HepG2 (cell line): ENCODE measurements around the gene HACD2. TPM values are rescaled to one million over a fixed set of nuclear protein-coding genes. Genes with fewer than 3 reads are reported as not detected.
"Not testable (repeated sequence)": the region's sequence is repeated elsewhere in the genome, so short reads cannot be mapped to it uniquely, and the experiment has no call there.

Experiments used
- ATAC-seq: fragments of 200-7000 bp; cut with Tn5 transposase; 3 replicates; pipeline ENCODE4 v1.9.1; 2020; ENCODE audit warnings: mild to moderate bottlenecking, moderate library complexity
- BruUV-seq: library from RNA; stranded (reverse); fragments of 400-500 nt; replicated peaks from 2 replicates; lab custom pipeline; 2021; lab: Mats Ljungman, UMichigan
- CTCF ChIA-PET: fragments of 300-600 bp; formaldehyde crosslinking; extraction: SDS; loops from one replicate; lab custom pipeline; 2021; ENCODE audit warnings: low total read pairs, inconsistent platforms, low intra/inter-chr PET ratio; lab: Yijun Ruan, JAX
- POLR2A ChIA-PET: fragments of 350-600 bp; sonication (Branson Sonifier 250); formaldehyde crosslinking; loops from one replicate; lab custom pipeline; 2020; ENCODE audit warnings: antibody characterized with exemption, inconsistent platforms; lab: Yijun Ruan, JAX
- DNase-seq: peaks from one replicate; pipeline ENCODE4 v3.0.0-alpha.2; 2015; ENCODE audit warnings: low spot score
- FAIRE-seq: peaks from 3 replicates; lab custom pipeline; 2011; peaks lifted over from hg19 to GRCh38; lab: Jason Lieb, UNC
- H2AFZ ChIP-seq: one replicate; pipeline ENCODE4 v1.6.1; 2011; ENCODE audit warnings: low read length, inconsistent platforms
- H3K27ac ChIP-seq: fragments of 300-600 bp; 3 replicates; pipeline ENCODE4 v1.8.0; 2011; ENCODE audit warnings: mixed run types, mild to moderate bottlenecking, mixed read lengths, low read length, inconsistent platforms; ENCODE audit not compliant: insufficient read depth; ENCODE audit errors: extremely low read length
- H3K27me3 ChIP-seq, 2 experiments: fragments of 200-600 bp in 1 of 2; 2 replicates in 1 of 2; 3 replicates in 1 of 2; pipeline versions ENCODE4 v1.6.0 to v1.8.0; 2011; ENCODE audit warnings: low read length in 2 of 2, mild to moderate bottlenecking in 2 of 2, moderate library complexity in 2 of 2, inconsistent platforms in 1 of 2; ENCODE audit not compliant: insufficient read depth in 2 of 2, control insufficient read depth in 1 of 2
- H3K36me3 ChIP-seq, 2 experiments: fragments of 200-600 bp in 1 of 2; replicated peaks in 1 of 2; 2 replicates in 1 of 2; 3 replicates in 1 of 2; pipeline versions ENCODE4 v1.5.1 to v1.8.0; 2011; ENCODE audit warnings: low read length in 2 of 2, inconsistent platforms in 1 of 2; ENCODE audit not compliant: insufficient read depth in 2 of 2, control insufficient read depth in 1 of 2
- H3K4me1 ChIP-seq: 2 replicates; pipeline ENCODE4 v1.5.1; 2012; ENCODE audit warnings: low read length, inconsistent platforms; ENCODE audit not compliant: insufficient read depth
- H3K4me2 ChIP-seq: 2 replicates; pipeline ENCODE4 v1.6.0; 2011; ENCODE audit warnings: low read depth, low read length, inconsistent platforms
- H3K4me3 ChIP-seq, 3 experiments: fragments of 200-600 bp in 1 of 3; sonication (generic), shearing (Covaris generic) in 1 of 3; replicated peaks in 1 of 3; 2 replicates each; pipeline ENCODE4 v1.5.1; 2011 to 2016; ENCODE audit warnings: low read length in 3 of 3, inconsistent platforms in 2 of 3, low read depth in 2 of 3, mild to moderate bottlenecking in 2 of 3, control low read depth in 1 of 3, mixed read lengths in 1 of 3; ENCODE audit not compliant: insufficient read depth in 1 of 3
- H3K79me2 ChIP-seq: one replicate; pipeline ENCODE4 v1.6.1; 2011; ENCODE audit warnings: low read length, inconsistent platforms; ENCODE audit not compliant: insufficient read depth
- H3K9ac ChIP-seq: 2 replicates; pipeline ENCODE4 v1.6.0; 2011; ENCODE audit warnings: mild to moderate bottlenecking, low read depth, low read length, inconsistent platforms; ENCODE audit not compliant: insufficient read depth
- H3K9me3 ChIP-seq: 2 replicates; pipeline ENCODE4 v1.5.1; 2012; ENCODE audit warnings: mild to moderate bottlenecking, low read length
- H4K20me1 ChIP-seq: 2 replicates; pipeline ENCODE4 v1.6.0; 2011; ENCODE audit warnings: inconsistent platforms, mild to moderate bottlenecking, low read length, moderate library complexity; ENCODE audit not compliant: insufficient read depth
- CCDC6 ChIP-seq: sonication (generic); formaldehyde crosslinking; IDR thresholded peaks from 2 replicates; pipeline ENCODE4 v1.8.1; 2022; ENCODE audit warnings: mild to moderate bottlenecking, missing genetic modification reagents, moderate library complexity
- RCOR2 ChIP-seq: IDR thresholded peaks from 2 replicates; pipeline ENCODE4 v1.6.1; 2016; ENCODE audit warnings: missing biosample characterization, missing genetic modification reagents
- ZBTB3 ChIP-seq: sonication (generic); formaldehyde crosslinking; IDR thresholded peaks from 2 replicates; pipeline ENCODE4 v1.4.0; 2020; ENCODE audit warnings: low read depth, mild to moderate bottlenecking, moderate library complexity, missing genetic modification reagents, borderline replicate concordance
- ZMYM2 ChIP-seq: sonication (generic); formaldehyde crosslinking; IDR thresholded peaks from 2 replicates; pipeline ENCODE4 v1.8.0; 2022; ENCODE audit warnings: mild to moderate bottlenecking, missing genetic modification reagents
- ZMYM3 ChIP-seq: sonication (generic); formaldehyde crosslinking; IDR thresholded peaks from 2 replicates; pipeline ENCODE4 v1.5.1; 2020; ENCODE audit warnings: mild to moderate bottlenecking, missing genetic modification reagents
- ZNF121 ChIP-seq: sonication (generic); formaldehyde crosslinking; IDR thresholded peaks from 2 replicates; pipeline ENCODE4 v1.5.0; 2020; ENCODE audit warnings: mild to moderate bottlenecking, missing genetic modification reagents
- ZNF629 ChIP-seq: sonication (generic); formaldehyde crosslinking; conservative IDR thresholded peaks from 2 replicates; pipeline ENCODE4 v1.5.0; 2020; ENCODE audit warnings: missing genetic modification reagents
- ZNF747 ChIP-seq: sonication (generic); formaldehyde crosslinking; IDR thresholded peaks from 2 replicates; pipeline ENCODE4 v1.8.1; 2023; ENCODE audit warnings: missing genetic modification reagents, mild to moderate bottlenecking, borderline replicate concordance
- ZNF770 ChIP-seq: sonication (generic); formaldehyde crosslinking; IDR thresholded peaks from 2 replicates; pipeline ENCODE4 v1.5.0; 2020; ENCODE audit warnings: mild to moderate bottlenecking, missing genetic modification reagents
- WGBS: methylation state at CpG from one replicate; pipeline ENCODE4 v1.1.6; 2017; ENCODE audit warnings: low lambda C conversion rate; 5-methylcytosine and 5-hydroxymethylcytosine counted together
- in situ Hi-C: cut with HindIII; loops from 2 replicates; pipeline ENCODE4 v1.10.0; 2017; ENCODE audit warnings: low pct_unique_long_range_greater_than_20kb; ENCODE audit not compliant: extremely low pct_ligation_motif_present
- intact Hi-C: fragments of 100-400 bp; cut with micrococcal nuclease; formaldehyde crosslinking; loops from one replicate; pipeline ENCODE4 v1.10.0; 2022; ENCODE audit not compliant: unreplicated experiment
- polyA plus RNA-seq, 8 experiments: library from polyadenylated mRNA; depleted of rRNA in 3 of 8; stranded (reverse) in 7 of 8; unstranded in 1 of 8; fragments of >200 nt; fragmentation: Illumina TruSeq in 4 of 8; extraction: Trizol in 4 of 8; gene quantifications; 2 replicates each; pipeline versions ENCODE4 v1.2.1 to v1.2.3, GENCODE V29; 2011 to 2016; ENCODE audit warnings: low read depth in 4 of 8, missing spikeins in 1 of 8, mixed read lengths in 1 of 8; ENCODE audit not compliant: insufficient read depth in 1 of 8
- total RNA-seq, 5 experiments: library from RNA; depleted of rRNA; stranded (reverse); fragments of >200 nt; fragmentation: Illumina TruSeq; extraction: Trizol; gene quantifications; 2 replicates each; pipeline ENCODE4 v1.2.3, GENCODE V29; 2016; ENCODE audit warnings: low read depth in 1 of 5

The HACD2 gene
- total and polyA plus RNA-seq, 2 of the 13 experiments (the other 11 are each of a cell fraction or from before 2014, with no cell fraction given): 47.0 to 50.4 TPM

DNA sequence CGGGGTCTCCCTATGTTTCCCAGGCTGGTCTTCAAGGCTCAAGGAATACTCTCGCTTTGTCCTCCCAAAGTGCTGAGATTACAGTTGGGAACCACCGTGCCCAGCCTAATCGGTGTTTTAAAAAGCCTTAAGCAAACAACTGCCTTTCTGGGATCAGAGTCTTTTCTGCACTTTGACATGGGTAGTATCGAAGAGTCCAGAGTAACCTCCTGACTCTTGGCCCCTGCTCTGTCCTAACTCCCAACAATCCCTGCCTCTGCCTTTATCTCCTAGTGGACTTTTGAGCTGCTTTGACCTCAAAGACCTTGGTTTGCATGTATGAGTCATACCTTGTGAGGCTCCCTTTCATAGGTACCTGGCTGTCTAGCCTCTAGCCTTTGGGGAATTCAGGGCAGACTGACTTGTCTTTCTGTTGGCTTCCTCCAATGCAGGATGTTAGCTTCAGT lies 21.0 kb upstream of the HACD2 start (continued):
- TF ChIP-seq ZNF747: no peak

- POLR2A ChIA-PET: interaction anchor here (3.1 kb wide), 1 partner anchor 18 kb away, joined by 27 read pairs; the partner anchor contains the start of gene HACD2
- Histone ChIP-seq H3K4me1 (peaks cover 76% of the 10 kb centered on the region), H3K27ac (peak overlapping the region; percentile 99), H3K4me2 (0 out of 2 replicates have a peak overlapping the region, but pooled peaks have one; percentile 77)
- H3K79me2 ChIP-seq, H3K9ac ChIP-seq, in situ Hi-C loops, H4K20me1 ChIP-seq, intact Hi-C loops, DNase-seq, CTCF ChIA-PET, H3K27me3 ChIP-seq, H3K9me3 ChIP-seq, H2AFZ ChIP-seq, FAIRE-seq, ATAC-seq, BruUV-seq, H3K4me3 ChIP-seq, H3K36me3 ChIP-seq: not testable (repeated sequence)
- WGBS: 75% methylated on average over 2 of the region's 2 CpGs
- peak; percentile 94 for TF ChIP-seq ZNF121
- TF ChIP-seq RCOR2 (CRISPR knock-in tag): 0 out of 2 replicates have a peak, but pooled peaks have one; percentile 41
- TF ChIP-seq CCDC6 (CRISPR knock-in tag): 0 out of 2 replicates have a peak, but pooled peaks have one; percentile 3
- TF ChIP-seq ZMYM2: peak; percentile 56; the same call in 1 of the 2 replicates
- TF ChIP-seq ZNF629: 0 out of 2 replicates have a peak, but pooled peaks have one; percentile 20
- peak; percentile 68 for TF ChIP-seq ZMYM3 (CRISPR knock-in tag)
- TF ChIP-seq ZNF770 (CRISPR knock-in tag): peak; percentile 24; the same call in 1 of the 2 replicates
- peak; percentile 78; the same call in 1 of the 2 replicates for TF ChIP-seq ZBTB3 (CRISPR knock-in tag)
These were observed 18.3 kb upstream of the HACD2 start for GRCh38 chr3:123603153-123603552.
